Ishikawa (cell line): ENCODE results near the gene NDST3.

Experiments used
- CEBPB ChIP-seq: IDR thresholded peaks from 2 replicates; pipeline ENCODE4 v1.6.1; 2012
- CREB1 ChIP-seq: IDR thresholded peaks from 2 replicates; pipeline ENCODE4 v1.6.1; 2012; ENCODE audit warnings: low read depth
- EP300 ChIP-seq: IDR thresholded peaks from 2 replicates; pipeline ENCODE4 v1.6.1; 2012; ENCODE audit warnings: borderline replicate concordance
- FOXM1 ChIP-seq: IDR thresholded peaks from 2 replicates; pipeline ENCODE4 v1.6.1; 2012; ENCODE audit warnings: low read depth, borderline replicate concordance
- MAX ChIP-seq: IDR thresholded peaks from 2 replicates; pipeline ENCODE4 v1.6.1; 2012
- NFIC ChIP-seq: IDR thresholded peaks from 2 replicates; pipeline ENCODE4 v1.6.1; 2012
- RAD21 ChIP-seq: IDR thresholded peaks from 2 replicates; pipeline ENCODE4 v1.6.1; 2012; ENCODE audit warnings: low read depth
- TEAD4 ChIP-seq: IDR thresholded peaks from 2 replicates; pipeline ENCODE4 v1.6.1; 2012
- ZBTB7A ChIP-seq: IDR thresholded peaks from 2 replicates; pipeline ENCODE4 v1.6.1; 2012; ENCODE audit warnings: low read depth
- TF ChIP-seq, protein P1 (sequence below): IDR thresholded peaks from 2 replicates; pipeline ENCODE4 v1.6.1; 2012; ENCODE audit warnings: low read depth, mild to moderate bottlenecking

GRCh38 chr4:118087366-118087765 is 53.1 kb downstream of the NDST3 start:
- no peak for TF ChIP-seq RAD21
- TF ChIP-seq CEBPB: no peak
- TF ChIP-seq FOXM1: no peak
- no peak for TF ChIP-seq MAX
- no peak for TF ChIP-seq ZBTB7A
- no peak for TF ChIP-seq EP300
- no peak for TF ChIP-seq NFIC
- no peak for TF ChIP-seq TEAD4
- TF ChIP-seq, protein P1, sequence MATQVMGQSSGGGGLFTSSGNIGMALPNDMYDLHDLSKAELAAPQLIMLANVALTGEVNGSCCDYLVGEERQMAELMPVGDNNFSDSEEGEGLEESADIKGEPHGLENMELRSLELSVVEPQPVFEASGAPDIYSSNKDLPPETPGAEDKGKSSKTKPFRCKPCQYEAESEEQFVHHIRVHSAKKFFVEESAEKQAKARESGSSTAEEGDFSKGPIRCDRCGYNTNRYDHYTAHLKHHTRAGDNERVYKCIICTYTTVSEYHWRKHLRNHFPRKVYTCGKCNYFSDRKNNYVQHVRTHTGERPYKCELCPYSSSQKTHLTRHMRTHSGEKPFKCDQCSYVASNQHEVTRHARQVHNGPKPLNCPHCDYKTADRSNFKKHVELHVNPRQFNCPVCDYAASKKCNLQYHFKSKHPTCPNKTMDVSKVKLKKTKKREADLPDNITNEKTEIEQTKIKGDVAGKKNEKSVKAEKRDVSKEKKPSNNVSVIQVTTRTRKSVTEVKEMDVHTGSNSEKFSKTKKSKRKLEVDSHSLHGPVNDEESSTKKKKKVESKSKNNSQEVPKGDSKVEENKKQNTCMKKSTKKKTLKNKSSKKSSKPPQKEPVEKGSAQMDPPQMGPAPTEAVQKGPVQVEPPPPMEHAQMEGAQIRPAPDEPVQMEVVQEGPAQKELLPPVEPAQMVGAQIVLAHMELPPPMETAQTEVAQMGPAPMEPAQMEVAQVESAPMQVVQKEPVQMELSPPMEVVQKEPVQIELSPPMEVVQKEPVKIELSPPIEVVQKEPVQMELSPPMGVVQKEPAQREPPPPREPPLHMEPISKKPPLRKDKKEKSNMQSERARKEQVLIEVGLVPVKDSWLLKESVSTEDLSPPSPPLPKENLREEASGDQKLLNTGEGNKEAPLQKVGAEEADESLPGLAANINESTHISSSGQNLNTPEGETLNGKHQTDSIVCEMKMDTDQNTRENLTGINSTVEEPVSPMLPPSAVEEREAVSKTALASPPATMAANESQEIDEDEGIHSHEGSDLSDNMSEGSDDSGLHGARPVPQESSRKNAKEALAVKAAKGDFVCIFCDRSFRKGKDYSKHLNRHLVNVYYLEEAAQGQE: no peak
- TF ChIP-seq CREB1: no peak
